Upper lobe of left lung (tissue), 6 donors: ENCODE data around the gene IKZF5. TPM values are rescaled to one million over a fixed set of nuclear protein-coding genes. Genes with fewer than 3 reads are reported as not detected.

Experiments used
- ATAC-seq, 2 donors: fragments of 200-7000 bp; cut with Tn5 transposase; one replicate each; pipeline ENCODE4 v1.9.1; 2022; ENCODE audit warnings: mild to moderate bottlenecking in 2 of 2, moderate library complexity in 2 of 2; ENCODE audit not compliant: low FRiP score in 2 of 2
- DNase-seq, 2 donors: peaks; one replicate each; pipeline ENCODE4 v3.0.0-alpha.2; 2019 to 2020
- H3K27ac ChIP-seq, 4 donors: fragments of 200-600 bp; sonication (generic); one replicate each; pipeline ENCODE4 v1.5.1; 2016 to 2019
- H3K27me3 ChIP-seq, 4 donors: fragments of 200-600 bp; sonication (generic); one replicate each; pipeline ENCODE4 v1.5.1; 2017 to 2019
- H3K36me3 ChIP-seq, 4 donors: fragments of 200-600 bp; sonication (generic); one replicate each; pipeline ENCODE4 v1.5.1; 2016 to 2019
- H3K4me1 ChIP-seq, 4 donors: fragments of 200-600 bp; sonication (generic); one replicate each; pipeline ENCODE4 v1.5.1; 2018 to 2019
- H3K4me3 ChIP-seq, 4 donors: fragments of 200-600 bp; sonication (generic); one replicate each; pipeline ENCODE4 v1.5.1; 2017 to 2019; ENCODE audit warnings: mild to moderate bottlenecking in 2 of 4, moderate library complexity in 1 of 4
- H3K9me3 ChIP-seq, 4 donors: fragments of 200-600 bp; sonication (generic); one replicate each; pipeline ENCODE4 v1.5.1; 2018 to 2019
- EP300 ChIP-seq, 4 donors: sonication (generic); formaldehyde crosslinking; IDR thresholded peaks; one replicate each; pipeline ENCODE4 v1.5.1; 2017; ENCODE audit warnings: antibody characterized with exemption in 4 of 4, control low read depth in 2 of 4
- POLR2A ChIP-seq, 4 donors: fragments of 450-650 bp; IDR thresholded peaks; one replicate each; pipeline ENCODE4 v1.5.1; 2016 to 2017; ENCODE audit warnings: antibody characterized with exemption in 4 of 4, mild to moderate bottlenecking in 2 of 4
- POLR2AphosphoS5 ChIP-seq, 2 donors: sonication (generic); formaldehyde crosslinking; IDR thresholded peaks; one replicate each; pipeline ENCODE4 v1.5.1; 2017; ENCODE audit warnings: antibody characterized with exemption in 2 of 2
- WGBS, 2 donors: methylation state at CpG; one replicate each; pipeline ENCODE4 v1.1.5; 2017 to 2018; 5-methylcytosine and 5-hydroxymethylcytosine counted together
- total RNA-seq, 6 donors: library from RNA; depleted of rRNA in 4 of 6; stranded (reverse); fragments of >200 nt in 4 of 6; gene quantifications; one replicate each; pipeline versions ENCODE4 v1.1.0 to v1.2.1, GENCODE V29; 2016 to 2021
- TF ChIP-seq, protein P1 (sequence below), 6 experiments: fragments of 450-650 bp in 4 of 6; fragments of 200-600 bp in 2 of 6; sonication (generic) in 2 of 6; IDR thresholded peaks; one replicate each; pipeline ENCODE4 v1.5.1; 2016 to 2019; ENCODE audit warnings: antibody characterized with exemption in 6 of 6
- donor health status: DM: no; HTN: no; CAD: no; lungs with moderate emphysema.
- donor health status: DM: no; HTN: yes; CAD: no; lungs with severe emphysema.

The IKZF5 gene
- total RNA-seq, 6 donors from 2014 or later: 4.9 to 19.4 (median 15.0) TPM

DNA sequence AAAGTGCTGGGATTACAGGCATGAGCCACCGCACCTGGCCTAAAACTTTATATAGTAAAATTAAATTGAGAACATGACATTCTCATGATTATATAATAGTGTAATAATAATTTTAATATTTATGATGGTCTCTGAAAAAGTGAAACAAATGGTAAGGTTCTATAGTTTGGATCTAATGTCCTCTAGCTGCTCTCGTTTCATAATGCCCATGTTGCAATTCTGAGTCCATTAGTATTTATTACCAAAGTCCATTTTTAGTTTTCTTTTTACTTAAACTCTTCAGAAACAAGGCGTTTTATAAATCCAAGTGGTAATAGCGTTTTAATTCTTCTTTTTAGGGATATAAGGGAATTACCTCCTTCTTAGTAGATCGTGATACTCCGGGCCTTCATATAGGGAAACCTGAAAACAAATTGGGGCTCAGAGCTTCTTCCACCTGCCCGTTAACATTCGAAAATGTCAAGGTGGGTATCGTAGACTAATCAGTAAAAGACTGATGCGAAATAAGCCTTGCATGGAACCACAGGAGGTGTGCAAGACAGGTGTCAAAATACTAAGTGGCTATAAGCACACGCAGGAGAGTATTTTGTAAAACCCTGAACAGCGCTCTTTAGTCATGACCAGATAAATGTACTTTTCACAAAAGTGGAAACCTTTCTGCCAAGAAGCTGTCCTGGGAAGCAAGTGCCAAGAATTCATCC, 34.3 kb upstream of the IKZF5 start:
- Histone ChIP-seq H3K27me3 (no peaks in the 10 kb centered on the region), H3K27ac (no peak overlapping the region), H3K9me3 (no peaks in the 10 kb centered on the region), H3K36me3 (peaks cover 10 to 25% (median 12%) of the 10 kb centered on the region in 4 donors), H3K4me1 (peaks cover 0 to 4% (median 0%) of the 10 kb centered on the region in 4 donors), H3K4me3 (no peak overlapping the region)
- 90 to 91% methylated on average over 12 of the region's 12 CpGs for WGBS, 2 donors
- TF ChIP-seq POLR2A (IDR thresholded peaks at IDR 0.05) (no peak), EP300 (IDR thresholded peaks at IDR 0.05) (no peak), POLR2AphosphoS5 (IDR thresholded peaks at IDR 0.05) (no peak)
- TF ChIP-seq, protein P1, sequence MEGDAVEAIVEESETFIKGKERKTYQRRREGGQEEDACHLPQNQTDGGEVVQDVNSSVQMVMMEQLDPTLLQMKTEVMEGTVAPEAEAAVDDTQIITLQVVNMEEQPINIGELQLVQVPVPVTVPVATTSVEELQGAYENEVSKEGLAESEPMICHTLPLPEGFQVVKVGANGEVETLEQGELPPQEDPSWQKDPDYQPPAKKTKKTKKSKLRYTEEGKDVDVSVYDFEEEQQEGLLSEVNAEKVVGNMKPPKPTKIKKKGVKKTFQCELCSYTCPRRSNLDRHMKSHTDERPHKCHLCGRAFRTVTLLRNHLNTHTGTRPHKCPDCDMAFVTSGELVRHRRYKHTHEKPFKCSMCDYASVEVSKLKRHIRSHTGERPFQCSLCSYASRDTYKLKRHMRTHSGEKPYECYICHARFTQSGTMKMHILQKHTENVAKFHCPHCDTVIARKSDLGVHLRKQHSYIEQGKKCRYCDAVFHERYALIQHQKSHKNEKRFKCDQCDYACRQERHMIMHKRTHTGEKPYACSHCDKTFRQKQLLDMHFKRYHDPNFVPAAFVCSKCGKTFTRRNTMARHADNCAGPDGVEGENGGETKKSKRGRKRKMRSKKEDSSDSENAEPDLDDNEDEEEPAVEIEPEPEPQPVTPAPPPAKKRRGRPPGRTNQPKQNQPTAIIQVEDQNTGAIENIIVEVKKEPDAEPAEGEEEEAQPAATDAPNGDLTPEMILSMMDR (IDR thresholded peaks at IDR 0.05): no peak
- no peak for ATAC-seq
- DNase-seq: no peak

DNA sequence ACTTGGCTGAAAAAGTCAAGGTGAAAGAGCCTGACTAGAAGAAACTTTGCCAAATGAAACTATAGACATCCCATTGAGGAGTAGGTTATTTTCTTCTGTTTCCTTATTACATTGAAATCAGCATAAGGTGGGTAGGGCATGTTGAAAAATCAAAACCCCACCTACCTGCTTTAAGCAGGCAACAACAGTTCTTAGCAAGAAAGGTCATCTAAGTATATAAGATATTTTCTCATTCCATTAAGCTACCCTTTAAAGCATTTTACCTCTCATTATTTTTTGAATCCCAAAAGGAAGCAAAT, 31.0 kb upstream of the IKZF5 start:
- no peak overlapping the region for H3K27ac ChIP-seq
- H3K36me3 ChIP-seq: peaks cover 7 to 37% (median 11%) of the 10 kb centered on the region in 4 donors

DNA sequence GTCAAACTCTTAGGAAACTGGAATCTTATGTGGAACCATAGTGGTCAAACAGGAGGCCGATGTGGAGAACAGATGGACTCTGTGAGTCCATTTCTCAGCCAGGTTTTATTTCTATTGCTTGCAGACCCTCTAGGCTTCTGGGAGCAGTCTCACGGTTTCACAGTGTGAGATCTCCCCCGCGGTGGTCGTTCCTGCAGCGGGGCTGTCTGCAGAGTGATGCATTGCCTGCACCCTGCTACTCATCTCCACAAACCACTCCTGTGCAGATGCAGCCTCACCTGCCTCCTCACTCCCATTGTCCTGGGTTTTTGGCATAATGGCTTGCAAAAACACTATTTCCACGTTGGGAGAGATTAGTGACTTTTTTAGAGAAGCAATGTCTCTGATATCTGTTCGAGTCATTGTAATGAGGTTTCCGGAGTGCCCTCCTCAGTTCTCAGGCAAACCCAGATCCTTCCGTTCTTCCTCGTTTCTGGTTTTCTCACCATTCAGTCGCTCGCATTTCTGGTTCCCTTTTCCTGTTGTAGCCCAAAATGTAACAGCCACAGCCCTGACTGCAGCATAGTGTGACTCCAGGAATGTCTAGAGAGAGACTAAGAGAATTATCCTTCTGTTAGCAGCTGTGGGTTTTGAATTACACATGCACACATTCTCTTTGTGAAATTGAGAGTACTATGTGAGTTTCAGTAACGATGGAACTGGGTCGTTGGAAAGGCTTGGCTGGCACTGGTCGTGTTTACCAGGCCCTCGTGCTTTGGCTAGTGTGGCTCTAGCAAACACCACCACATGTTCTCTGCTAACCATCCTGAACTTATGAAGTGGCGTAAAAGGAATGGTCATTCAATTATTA, 30.4 kb upstream of the IKZF5 start:
- DNase-seq (peak in 1 of 2 donors; percentile 24), ATAC-seq (no peak)
- WGBS, 2 donors: 67 to 68% methylated on average over 18 of the region's 18 CpGs
- peaks cover 0 to 4% (median 0%) of the 10 kb centered on the region in 4 donors for H3K4me1 ChIP-seq
- H3K27me3 ChIP-seq: no peaks in the 10 kb centered on the region
- H3K27ac ChIP-seq: no peak overlapping the region
- peaks cover 4 to 34% (median 12%) of the 10 kb centered on the region in 4 donors for H3K36me3 ChIP-seq
- no peaks in the 10 kb centered on the region for H3K9me3 ChIP-seq
- TF ChIP-seq, protein P1 (IDR thresholded peaks at IDR 0.05): no peak
- no peak for TF ChIP-seq EP300 (IDR thresholded peaks at IDR 0.05)
- no peak overlapping the region for H3K4me3 ChIP-seq

More for the DNA sequence above, 31.0 kb upstream of the IKZF5 start:
- Histone ChIP-seq H3K27me3 (no peaks in the 10 kb centered on the region), H3K4me3 (no peak overlapping the region), H3K9me3 (no peaks in the 10 kb centered on the region), H3K4me1 (peaks cover 0 to 4% (median 0%) of the 10 kb centered on the region in 4 donors)
- ATAC-seq (no peak), DNase-seq (no peak)
- TF ChIP-seq EP300 (IDR thresholded peaks at IDR 0.05): no peak
- no peak for TF ChIP-seq POLR2AphosphoS5 (IDR thresholded peaks at IDR 0.05)
- TF ChIP-seq POLR2A (IDR thresholded peaks at IDR 0.05): no peak
- TF ChIP-seq, protein P1 (IDR thresholded peaks at IDR 0.05): no peak

DNA sequence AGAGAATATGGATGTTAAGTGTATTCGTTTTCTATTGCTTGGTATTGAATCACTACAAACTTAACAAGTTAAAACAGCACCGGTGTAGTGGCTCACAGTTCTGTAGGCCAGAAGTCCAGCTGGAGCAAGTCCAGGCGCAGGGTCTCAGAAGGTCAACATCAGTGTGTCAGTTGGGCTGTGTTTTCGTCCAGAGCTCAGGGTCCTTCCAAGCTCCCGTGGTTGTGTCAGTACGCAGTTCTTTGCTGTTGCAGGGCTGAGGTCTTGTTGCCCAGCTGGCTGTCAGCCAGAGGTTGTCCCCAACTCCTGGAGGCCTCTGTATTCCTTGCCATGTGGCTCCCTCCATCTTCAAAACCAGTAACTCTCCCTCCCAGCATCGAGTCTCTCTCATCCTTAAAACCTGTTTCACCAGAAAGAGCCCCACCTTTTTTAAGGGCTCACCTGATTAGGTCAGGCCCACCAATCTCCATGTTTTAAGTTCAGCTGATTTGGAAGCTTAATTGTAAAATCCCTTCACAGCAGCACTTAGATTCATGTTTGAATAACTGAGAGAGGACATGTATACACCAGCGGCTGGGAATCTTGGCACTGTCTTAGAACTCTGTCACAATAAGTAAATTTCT, 27.0 kb upstream of the IKZF5 start:
- TF ChIP-seq EP300 (IDR thresholded peaks at IDR 0.05) (no peak), POLR2AphosphoS5 (IDR thresholded peaks at IDR 0.05) (no peak), POLR2A (IDR thresholded peaks at IDR 0.05) (no peak)
- TF ChIP-seq, protein P1 (IDR thresholded peaks at IDR 0.05): no peak
- Histone ChIP-seq H3K36me3 (peaks cover 2 to 28% (median 11%) of the 10 kb centered on the region in 4 donors), H3K9me3 (no peaks in the 10 kb centered on the region), H3K4me1 (peaks cover 0 to 4% (median 0%) of the 10 kb centered on the region in 4 donors), H3K27me3 (no peaks in the 10 kb centered on the region), H3K27ac (no peak overlapping the region), H3K4me3 (no peak overlapping the region)
- DNase-seq: no peak
- no peak for ATAC-seq
- WGBS, 2 donors: 90 to 91% methylated on average over 8 of the region's 8 CpGs
